Kidney capillary endothelial cell (primary cell): ENCODE data around the gene SAMD14.

Experiments
- DNase-seq: peaks from one replicate; pipeline ENCODE4 v3.0.0-alpha.2; 2018; ENCODE audit warnings: low spot score

Gene SAMD14

DNA sequence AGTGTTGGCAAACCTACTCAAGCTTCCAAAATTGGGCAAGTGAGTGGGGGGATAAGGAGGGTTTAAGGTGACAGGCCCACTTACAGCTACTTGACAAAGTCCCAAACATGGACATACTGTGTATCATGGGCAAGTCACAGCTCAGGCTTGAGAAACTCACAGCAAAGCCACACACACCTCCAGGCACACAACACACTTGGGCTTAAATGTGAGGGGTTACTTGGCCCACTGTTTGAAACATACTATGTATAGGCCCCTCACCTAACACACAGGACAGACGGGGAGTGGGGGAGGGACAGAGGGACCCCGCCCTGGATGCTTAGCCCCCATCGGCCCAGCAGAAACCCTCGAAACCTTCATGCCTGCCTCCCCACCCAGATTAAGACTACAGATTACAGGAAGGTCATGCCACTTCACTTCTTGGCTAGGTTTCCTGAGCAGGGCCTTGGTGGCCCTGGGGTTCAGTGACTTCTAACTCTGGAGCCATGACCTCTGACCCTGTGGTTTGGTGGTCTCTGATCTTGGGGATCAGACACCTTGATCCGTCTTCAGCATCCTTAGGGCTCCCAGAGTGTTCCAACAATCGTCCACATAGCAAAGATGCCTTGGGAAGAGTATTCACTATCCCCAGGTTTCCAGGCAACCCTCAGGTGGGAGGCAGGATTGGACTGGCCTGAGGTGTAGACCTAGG, 2.3 kb upstream of the SAMD14 start:
- DNase-seq, result no peak

DNA sequence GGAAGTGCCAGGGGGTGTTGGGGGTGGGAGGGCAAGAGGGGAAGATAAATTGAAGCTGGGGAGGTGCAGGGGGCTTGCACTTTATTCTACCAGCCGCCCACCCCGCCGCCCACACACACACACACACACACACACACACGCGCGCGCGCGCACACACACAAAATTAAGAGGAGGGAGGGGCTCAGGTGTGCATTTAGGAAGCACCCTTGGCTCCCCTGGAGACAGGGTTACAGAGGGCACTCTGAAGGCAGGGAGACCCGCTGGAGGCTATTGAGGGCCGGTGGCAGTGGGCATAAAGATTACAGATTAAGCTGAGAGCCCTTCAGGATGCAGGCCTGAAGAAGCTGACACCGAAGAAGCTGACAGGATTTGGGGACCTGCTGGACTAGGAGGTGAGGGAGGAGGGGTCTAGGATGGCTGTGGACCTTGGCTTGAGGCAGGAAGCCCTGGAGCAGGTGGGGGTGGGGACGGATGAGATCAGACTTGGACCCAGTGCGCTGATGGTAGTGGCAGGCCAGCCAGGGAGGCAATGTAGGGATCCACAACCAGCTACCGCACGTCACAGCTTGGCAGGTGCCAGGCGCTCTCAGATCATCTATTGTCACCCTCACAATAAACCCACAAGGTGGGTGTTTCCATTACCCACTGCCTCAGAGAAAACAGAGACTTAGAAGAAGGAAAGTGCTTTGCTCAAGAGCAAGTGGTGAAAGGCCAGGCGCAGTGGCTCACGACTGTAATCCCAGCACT, 772 bp upstream of the SAMD14 start:
- DNase-seq, result no peak

DNA sequence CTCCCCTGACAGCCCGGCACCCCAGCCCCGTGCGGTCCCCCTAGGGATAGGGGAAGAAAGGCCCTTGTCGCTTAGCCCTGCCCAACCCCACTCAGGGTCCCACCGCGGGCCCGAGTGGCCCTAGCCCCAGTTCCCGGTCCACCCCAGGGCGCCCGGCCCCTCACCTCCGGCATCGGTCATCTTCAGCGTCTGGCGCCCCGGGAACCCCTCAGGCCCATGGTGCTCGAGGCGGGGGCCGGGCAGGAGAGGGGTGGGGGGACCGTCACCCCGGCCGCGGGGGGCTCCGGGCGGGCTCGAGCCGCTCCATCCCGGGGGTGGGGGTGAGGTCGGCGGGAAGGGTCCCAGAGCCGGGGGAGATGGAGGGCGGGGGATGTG, 620 bp downstream of the SAMD14 start:
- DNase-seq, result no peak

DNA sequence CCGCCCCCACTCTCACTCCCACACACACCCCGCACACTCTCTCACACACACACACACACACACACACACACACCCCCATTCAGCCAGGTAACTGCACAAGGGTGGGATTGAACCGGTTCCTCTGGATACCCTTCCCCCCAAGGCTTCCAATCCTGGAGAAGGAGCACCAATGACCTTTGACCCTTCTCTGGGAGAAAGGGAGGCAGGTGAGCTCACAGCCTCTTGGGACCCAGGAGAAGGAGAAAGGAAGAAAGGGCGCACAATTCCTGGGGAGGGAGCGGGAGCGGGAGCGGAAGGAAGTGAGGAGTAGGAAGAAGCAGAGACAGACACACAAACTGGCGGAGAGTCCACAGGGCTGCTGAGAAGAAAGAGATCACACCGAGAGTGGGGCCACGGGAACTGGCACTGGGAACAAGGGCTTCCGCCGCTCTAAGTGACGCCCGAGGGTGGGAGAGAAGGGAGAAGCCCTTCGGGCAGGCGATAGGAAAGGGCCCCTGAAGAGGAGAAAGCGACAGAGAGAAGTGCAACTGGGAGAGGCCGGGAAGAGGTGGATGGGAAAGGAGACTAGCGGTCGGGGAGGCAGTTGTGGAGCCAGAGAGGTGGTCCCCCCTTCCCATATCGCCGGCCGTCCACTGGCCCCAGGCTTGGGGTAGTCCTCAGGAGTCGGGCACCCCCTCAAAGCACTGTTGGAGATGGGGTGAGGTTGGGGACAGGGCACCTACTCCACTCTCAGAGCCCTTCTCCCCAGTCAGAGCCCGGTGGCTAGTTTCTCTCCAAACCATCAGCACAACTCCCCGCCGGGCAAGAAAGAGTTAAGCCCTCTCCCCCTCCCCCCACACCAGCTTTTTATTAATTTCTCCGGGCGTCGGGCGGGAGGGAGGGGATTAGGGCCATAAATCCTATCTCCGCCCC, 1.3 kb downstream of the SAMD14 start:
- no peak for DNase-seq

DNA sequence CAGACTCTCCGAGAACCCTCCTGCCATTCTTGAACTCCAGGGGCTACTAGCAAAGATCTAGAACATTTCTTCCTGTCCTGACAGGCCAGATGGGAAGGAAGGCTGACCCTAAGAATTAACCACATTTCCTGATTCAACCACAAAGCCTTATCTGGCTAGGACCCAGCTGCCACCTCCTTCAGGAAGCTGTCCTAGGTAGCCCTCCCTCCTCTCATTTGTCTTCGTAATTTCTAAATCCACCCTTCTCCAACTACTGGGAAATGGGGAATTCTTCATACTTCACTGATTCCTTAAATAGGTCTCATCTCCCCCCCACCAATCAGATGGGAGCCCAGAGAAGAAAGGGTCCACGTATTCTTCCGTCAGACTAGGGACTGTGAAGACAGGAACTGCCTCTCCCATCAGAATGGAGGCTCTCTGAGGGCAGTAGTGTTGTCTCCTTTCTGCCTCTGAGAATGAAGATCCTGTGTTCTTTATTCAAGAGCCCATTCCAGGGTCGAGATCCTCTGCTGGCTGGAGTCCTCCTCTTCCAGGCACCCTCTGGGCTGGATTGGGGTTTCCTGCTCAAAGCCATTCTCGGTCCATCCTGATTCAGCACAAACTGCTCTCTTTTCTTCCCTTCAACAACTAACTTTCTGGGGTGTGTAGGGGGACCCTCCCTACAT, 2.1 kb downstream of the SAMD14 start:
- DNase-seq, result no peak

DNA sequence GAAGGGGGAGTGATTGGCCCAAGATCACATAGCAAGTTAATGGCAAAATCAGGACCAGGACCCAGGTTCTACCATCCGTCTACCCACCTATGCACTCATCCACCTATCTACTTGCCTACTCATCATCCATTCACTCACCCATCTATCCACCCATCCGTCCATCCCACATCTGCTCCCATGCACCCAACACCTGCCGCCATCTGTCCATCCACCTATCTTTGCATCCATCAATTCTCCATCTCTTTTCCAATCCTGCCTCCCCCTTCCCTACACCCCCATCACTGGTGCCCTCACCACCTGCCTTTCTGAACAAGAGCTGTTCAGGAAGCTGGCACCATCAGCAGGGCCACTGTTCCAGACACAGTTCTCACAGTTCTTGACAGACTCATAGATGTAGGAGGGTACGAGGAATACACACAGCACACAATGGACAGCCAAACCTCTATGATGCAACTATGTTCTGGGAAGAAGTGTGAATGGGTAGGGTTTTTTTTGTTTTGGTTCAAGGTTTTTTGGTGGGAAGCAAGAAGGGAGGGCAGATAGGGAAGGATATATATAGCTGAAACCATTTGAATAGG, 4.5 kb downstream of the SAMD14 start:
- DNase-seq, result no peak

DNA sequence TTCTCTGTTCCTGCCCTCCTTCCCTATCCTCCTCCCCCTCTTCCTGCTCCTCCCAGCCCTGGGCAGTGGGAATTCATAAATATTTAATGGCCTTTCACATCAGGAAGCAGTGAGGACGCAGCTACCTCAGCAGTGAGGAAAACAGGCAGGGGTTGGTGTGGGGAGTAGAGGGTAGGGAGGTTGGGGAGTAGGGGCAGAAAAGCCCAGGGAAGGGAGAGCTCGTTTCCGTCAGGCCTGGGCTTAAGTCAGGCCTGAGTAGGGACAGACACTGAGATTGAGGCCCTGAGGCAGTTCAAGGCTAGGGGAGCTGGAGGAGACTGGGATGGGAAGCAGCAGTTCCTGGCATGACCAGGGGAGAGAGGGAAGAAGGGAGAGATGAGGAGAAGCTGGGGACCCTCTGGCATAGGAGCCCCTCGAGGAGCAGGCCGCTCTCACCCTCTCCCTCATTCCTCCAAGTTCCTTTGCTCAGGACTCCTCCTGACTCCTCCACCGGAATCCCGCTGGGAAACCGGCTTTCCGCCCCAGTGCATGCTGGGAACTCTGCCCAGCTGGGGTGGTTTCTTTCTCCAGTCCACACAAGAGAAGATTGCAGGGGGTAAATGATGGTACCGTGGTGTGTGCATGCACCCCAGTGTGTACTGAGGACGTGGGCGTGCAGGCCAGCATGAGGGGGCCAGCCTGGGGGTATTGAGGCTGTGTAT, 6.2 kb downstream of the SAMD14 start:
- DNase-seq, result no peak

DNA sequence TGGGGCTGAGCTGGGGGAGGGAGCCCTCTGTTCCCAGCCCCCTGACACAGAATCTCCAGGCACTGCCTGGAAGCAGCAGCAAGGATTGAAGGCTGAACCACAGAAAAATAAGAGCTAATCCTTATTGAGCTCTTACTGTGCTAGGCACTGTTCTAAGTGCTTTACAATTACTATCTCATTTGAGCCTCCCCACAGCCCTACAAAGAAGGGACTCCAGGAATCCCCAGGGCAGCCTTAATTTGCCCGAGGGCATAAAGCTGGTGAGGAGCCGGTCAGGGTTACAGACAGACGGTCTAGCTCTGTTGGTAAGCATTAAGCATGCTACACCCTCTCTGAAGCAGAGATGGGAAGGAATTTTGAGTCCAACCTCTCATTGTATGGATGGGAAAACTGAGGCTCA, 7.0 kb downstream of the SAMD14 start:
- no peak for DNase-seq

DNA sequence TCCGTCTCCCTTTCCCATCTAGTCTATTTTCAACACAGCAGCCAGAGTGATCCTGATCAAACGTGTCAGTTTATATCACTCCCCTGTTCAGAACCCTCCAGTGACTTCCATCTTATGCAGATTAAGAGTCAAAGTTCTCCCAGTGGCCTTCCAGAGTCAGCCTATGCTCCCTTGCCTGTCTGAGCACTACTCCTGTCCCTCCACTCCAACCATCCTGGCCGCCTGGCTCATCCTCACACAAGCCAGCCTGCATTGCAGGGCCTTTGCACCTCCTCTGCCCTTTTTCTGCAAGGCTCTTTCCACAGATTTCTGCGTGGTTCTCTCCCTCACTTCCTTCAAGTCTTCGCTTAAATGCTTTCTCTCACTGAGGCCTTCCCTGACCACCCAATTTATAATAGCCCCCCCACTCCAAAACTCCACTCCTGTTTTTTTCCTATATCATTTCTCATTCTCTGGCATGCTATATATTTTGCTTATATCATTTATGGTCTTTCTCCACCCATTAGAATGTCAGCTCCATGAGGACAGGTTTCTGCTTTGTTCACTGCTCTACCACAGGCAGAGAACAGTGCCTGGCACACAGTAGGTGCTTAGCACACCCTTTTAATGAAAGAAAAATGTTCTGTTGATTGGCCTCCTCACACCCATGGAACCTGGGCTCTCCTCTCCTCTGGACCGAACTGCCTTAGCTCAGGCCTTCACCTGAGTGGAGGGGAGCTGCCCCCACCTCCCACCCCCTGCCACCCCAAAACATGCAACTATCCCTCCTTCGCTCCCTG, 9.3 kb downstream of the SAMD14 start:
- DNase-seq, result no peak

DNA sequence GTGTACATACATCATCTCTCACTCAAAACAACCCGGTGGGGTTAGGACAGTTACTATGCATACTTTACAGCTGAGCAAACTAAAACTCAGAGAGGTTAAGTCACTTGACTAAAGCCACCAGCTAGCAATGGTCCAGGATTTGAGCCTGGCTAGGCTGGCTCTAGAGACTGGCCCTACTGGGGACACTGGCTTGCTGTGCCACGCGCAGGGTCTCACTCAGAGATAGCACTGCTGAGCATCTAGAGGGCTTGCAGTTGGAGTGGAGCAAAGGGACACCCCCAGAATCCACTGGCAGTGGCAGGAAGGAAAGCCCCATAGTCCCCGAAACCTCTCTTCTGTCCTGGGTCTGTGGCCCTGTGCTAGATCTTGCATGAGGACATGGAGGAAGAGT, 11.1 kb downstream of the SAMD14 start:
- no peak for DNase-seq

DNA sequence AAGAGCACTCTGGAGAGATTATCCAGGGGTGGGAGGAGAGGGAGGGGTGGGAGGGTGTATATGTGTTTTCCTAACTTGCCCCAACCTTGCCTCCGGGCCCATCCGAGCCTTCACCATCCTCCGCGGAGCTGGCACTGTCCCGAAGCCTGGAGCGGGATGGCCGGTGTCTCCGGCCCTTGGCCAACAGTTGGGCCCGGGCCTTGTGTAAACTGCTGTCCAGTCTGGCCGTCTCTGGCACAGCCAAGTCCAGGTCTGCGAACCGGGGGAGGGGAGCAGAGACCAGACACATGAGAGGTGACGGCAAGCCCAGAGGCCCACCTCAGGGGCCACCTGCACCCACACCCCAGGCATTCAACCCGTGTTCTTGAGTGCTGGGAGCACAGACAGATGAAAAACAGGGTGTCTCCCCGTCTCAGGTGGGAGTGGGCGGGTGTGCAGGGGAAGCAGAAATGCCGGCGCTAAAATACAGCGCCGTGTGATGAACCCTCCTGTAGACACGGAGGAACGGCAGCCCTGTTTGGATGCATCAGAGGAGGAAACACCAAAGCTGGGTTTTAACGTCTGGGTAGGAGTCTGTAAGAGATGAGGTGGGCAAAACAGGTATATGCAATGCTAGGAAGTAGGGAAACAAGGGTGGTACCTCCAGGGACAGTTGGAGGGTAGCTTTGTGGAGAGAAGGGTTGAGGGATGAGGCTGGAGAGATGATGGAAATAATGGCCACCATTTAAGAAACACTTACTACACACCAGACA, 11.7 kb downstream of the SAMD14 start:
- DNase-seq, result no peak

DNA sequence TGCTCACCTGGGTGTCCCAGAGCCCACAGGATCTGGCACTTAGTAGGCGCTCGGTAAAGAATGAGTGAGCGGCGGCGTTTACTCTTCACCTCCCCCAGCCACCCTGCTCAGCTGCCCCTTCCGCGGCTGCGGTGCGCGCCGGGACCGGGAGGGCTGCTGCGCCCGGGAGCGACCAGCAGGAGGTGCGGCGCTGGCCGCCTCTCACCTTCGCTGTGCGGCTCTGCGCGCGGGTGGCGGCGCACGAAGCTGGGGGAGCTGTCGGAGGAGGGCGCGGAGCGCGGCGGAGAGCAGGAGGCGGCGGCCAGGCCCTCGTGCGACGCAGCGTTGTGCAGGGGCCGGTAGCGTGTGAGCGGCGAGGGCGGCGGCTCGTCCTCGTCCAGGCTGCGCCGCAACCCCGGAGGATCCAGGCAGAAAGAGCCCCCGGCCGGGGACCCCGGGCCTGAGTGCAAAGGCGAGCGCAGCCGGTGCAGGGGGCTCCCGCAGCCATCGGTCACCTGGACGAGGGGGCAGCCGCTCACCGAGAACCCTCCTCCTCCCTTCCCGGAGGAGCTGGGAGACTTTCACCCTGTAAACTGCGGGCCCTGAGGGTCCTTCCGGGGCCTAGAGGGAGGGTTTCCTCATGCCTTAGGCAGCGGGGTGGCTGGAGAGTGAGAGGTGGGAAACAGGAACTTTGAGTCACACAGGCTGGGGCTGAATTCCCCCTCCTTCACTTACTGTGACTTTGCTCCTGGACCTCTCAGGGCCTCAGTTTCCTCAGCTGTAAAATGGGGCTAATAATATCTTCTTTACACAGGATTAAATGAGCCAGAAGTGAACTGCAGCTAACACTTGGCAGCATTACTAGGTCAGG, 12.5 kb downstream of the SAMD14 start:
- DNase-seq, result no peak

DNA sequence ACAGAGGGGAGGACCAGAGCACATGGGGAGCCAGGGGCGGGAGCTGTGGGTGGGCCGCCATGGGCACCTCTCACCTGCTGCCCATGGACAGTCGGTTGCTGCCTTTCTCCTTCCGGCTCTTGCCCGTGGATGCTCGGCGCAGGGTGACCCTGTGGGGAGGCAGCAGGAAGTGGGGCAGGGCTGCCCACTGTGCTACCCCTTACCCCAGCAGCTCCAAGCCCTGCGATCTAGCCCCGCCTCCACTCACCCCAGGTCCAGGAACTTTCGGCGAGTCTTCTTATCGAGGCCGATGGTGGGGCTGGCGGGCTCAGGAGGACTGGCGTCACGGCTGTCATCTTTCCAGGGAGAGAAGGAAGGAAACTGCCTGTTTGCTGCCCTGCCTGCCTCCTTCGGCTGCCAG, 14.2 kb downstream of the SAMD14 start:
- DNase-seq, result no peak

DNA sequence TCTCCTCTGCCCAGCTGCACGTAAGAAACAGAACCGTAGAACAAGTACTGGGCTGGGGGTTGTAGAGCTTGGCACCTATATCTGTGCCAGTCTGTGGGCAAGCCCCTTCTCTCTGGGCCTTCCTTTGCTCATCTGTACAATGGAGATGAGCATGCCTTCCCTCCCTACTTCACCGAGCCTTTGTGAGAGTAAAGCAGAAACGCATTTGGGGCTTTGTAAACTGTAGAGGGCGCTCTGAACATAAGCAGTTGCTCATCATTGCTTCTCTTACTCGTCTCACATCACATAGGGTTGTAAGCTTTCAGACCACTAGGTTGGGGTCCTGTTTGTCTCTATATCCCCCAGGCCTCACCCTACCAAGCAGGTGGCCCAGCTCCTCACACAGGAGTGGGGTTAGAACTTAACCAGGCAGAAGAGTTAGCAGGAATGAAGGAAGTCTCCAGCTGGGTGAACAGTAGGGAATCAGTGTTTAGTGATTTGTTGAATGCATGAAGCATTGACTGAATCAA, 15.1 kb downstream of the SAMD14 start:
- DNase-seq, result no peak

DNA sequence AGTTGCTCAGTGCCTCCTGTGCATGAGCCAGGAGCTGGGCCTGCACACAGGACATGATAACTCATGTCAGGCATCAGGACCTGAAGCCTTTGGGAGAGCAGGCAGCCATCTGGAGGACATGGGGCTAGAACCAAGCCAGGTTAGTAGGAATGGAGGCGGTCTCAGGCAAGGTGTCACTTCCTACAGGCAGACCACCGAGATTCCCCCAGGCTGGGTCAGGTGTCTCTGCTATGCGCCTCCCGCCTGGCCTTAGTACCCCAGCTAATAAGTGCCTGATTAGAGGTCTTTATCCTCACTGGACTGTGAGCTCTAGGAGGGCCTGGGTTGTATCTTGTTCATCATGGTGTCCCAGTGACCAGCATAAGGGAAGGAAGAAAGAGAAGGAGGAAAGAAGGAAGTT, 15.6 kb downstream of the SAMD14 start:
- no peak for DNase-seq

DNA sequence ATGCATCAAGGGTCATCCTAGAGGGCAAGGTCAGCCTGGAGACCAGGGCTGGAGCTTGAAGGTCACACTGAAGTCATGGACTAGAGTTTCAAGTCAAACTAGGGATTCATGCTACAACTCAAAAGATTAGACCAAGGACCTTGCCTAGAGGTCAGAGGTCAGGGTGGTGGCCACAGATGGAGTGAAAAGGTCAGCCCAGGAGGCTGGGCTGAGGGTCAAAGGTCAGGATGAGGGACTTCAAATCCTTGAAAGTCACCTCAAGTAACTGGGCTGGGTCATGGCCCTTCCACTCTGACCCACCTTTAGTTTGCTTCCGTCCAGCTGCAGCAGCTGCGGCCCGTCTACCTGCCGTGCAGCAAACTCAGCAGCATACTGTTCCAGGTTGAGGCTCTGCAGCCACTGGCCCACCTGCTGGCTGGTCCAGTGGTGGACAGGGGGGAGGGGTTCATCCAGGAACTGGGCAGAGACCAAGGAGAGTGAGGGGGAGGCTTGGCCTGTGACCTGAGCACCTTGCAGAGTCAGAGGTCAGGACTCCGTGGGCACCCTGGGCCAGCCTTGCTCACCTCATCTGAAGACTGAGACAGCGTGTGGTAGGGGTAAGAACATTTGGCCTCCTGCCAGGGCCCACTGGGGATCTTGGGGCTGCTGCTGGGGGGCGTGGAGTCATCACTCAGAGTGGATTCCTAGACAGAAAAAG, 16.2 kb downstream of the SAMD14 start:
- no peak for DNase-seq

DNA sequence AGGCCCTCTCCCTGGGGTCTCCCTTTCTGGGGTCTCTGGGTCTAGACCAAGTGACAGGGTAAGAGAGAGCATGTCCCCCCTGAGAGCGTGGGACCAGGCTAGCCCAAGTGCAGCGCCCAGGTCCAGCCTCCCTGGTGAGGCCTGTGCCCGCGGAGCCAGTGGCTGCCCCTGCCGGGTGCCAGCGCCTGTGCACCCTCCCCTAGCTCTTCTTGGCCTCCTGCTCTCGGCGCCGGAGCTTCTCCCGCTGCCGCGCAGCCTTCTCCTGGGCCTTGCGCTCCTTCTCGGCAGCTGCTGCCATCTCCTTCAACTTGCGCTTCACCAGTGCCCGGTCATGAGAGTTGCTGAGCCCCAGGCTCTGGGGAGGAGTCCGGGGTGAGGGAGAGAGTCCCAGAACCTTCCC, 17.3 kb downstream of the SAMD14 start:
- DNase-seq, result no peak
